Thyroid gland (tissue), 4 donors: ENCODE measurements around the gene PADI3.

Experiments
- CTCF ChIP-seq, 6 experiments: fragments of 200-600 bp in 3 of 6; fragments of 450-650 bp in 3 of 6; sonication (generic) in 3 of 6; IDR thresholded peaks; one replicate each; pipeline ENCODE4 v1.5.1; 2016 to 2019; ENCODE audit warnings: antibody characterized with exemption in 6 of 6, mild to moderate bottlenecking in 2 of 6, inconsistent platforms in 1 of 6, moderate library complexity in 1 of 6
- POLR2A ChIP-seq, 2 donors: fragments of 450-650 bp; IDR thresholded peaks; one replicate each; pipeline ENCODE4 v1.6.1; 2017; ENCODE audit warnings: antibody characterized with exemption in 2 of 2, mild to moderate bottlenecking in 2 of 2, moderate library complexity in 1 of 2

DNA sequence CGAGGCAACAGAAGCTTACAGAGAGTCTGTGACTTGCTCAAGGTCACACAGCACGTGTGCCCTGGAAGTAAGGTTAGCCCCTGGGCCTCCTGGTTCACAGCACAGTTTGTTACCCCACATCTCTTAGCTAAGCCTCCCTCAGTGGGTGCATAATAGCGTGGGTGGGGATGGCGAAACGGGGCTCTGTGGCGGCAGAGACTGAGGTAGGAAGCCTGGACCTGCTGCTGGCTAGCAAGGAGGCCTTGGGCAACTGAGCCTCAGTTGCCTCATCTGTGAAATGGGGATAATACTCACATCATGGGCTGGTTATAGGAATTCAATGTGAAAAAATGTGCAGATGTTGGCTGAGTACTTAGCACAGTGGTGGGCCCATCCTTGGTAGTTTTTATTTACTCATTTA lies 59.7 kb downstream of the PADI3 start:
- TF ChIP-seq POLR2A (IDR thresholded peaks at IDR 0.05) (no peak), CTCF (IDR thresholded peaks at IDR 0.05) (no peak)
